ENCODE data around the gene RC3H1. TPM values are rescaled to one million over a fixed set of nuclear protein-coding genes. Genes with fewer than 3 reads are reported as not detected.
"Not testable (repeated sequence)": the region's sequence is repeated elsewhere in the genome, so short reads cannot be mapped to it uniquely, and the experiment has no call there.

RC3H1 gene
- total and polyA plus RNA-seq, 9 of the 15 experiments (the other 6 are each of a cell fraction or from before 2014, with no cell fraction given), result 2.4 to 31.7 (median 12.4) TPM

- TF ChIP-seq CBX2 (IDR thresholded peaks at IDR 0.05; ENCODE audit: insufficient read depth, low read length, poor library complexity, severe bottlenecking) (no peak), ZNF511 (CRISPR knock-in tag; IDR thresholded peaks at IDR 0.05) (no peak), ZNF655 (CRISPR knock-in tag; IDR thresholded peaks at IDR 0.05) (no peak), XRCC3 (IDR thresholded peaks at IDR 0.05) (no peak), BDP1 (IDR thresholded peaks at IDR 0.05; ENCODE audit: insufficient read depth, insufficient read length) (no peak)
These were observed 22.5 kb upstream of the RC3H1 start (continued) for GRCh38 chr1:174044418-174045222.

- H3K9me3 ChIP-seq (replicated peaks; ENCODE audit: control insufficient read depth, insufficient read depth, low read depth, low read length); in situ Hi-C loops (cut with MboI); H3K9me1 ChIP-seq (ENCODE audit: control insufficient read depth, insufficient read depth, low read length); H3K36me3 ChIP-seq (ENCODE audit: control insufficient read depth, insufficient read depth, low read length); H3K79me2 ChIP-seq (ENCODE audit: control insufficient read depth, insufficient read depth, low read length); H4K20me1 ChIP-seq (replicated peaks; ENCODE audit: control insufficient read depth, insufficient read depth, low read length); FAIRE-seq; H3K4me1 ChIP-seq (replicated peaks in 1 of 2; ENCODE audit: control insufficient read depth in 2 of 2, insufficient read depth in 2 of 2, low read length in 2 of 2); ATAC-seq; H2AFZ ChIP-seq (ENCODE audit: low read depth, low read length); BruUV-seq (replicated peaks); H3K4me2 ChIP-seq (ENCODE audit: insufficient read depth, low read length); H3K27ac ChIP-seq (ENCODE audit: extremely low read depth, low read depth, low read length); DNase-seq (ENCODE audit: extremely low read depth in 1 of 4, low spot score in 3 of 4); H3K27me3 ChIP-seq (ENCODE audit: control insufficient read depth in 2 of 2, insufficient read depth in 2 of 2, low read length in 2 of 2); intact Hi-C loops (cut with micrococcal nuclease); H3K4me3 ChIP-seq; H3K9ac ChIP-seq (ENCODE audit: insufficient read depth in 1 of 2, low read depth in 2 of 2, low read length in 2 of 2); POLR2A ChIA-PET: not testable (repeated sequence)
- 23% methylated on average over 5 of the region's 5 CpGs for WGBS (ENCODE audit: insufficient coverage, low coverage, missing lambda C conversion rate)
- CTCF ChIA-PET (ENCODE audit: low intra/inter-chr PET ratio), result interaction anchor here (0.6 to 1.2 kb wide), 2 partner anchors 12 to 325 kb away, joined by 3 read pairs; no protein-coding TSS in a partner anchor
These were observed 20.4 kb upstream of the RC3H1 start for GRCh38 chr1:174042509-174042908.

All from K562 (cell line).